Measurements from ENCODE around the gene PRTN3.

DNA sequence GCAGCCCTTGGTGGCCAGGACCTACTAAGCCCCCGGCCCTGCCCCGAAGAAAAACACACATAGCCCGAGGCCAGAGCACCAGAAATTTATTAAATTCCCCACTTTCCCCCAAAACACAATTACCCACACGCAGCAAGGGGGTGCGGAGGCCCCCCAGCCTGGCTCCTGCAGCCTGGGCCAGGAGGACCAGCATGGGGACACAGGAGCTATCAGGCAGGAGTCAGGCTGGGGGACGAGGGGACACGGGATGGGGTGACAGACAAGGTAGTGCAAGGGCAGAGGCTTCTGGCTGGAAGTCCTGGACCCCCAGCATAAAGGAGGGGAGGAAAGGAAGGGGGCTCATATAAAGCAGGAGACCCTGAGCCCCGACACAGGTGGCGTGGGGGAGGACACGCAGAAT, 55.6 kb downstream of the PRTN3 start:
- TF ChIP-seq, protein P1, sequence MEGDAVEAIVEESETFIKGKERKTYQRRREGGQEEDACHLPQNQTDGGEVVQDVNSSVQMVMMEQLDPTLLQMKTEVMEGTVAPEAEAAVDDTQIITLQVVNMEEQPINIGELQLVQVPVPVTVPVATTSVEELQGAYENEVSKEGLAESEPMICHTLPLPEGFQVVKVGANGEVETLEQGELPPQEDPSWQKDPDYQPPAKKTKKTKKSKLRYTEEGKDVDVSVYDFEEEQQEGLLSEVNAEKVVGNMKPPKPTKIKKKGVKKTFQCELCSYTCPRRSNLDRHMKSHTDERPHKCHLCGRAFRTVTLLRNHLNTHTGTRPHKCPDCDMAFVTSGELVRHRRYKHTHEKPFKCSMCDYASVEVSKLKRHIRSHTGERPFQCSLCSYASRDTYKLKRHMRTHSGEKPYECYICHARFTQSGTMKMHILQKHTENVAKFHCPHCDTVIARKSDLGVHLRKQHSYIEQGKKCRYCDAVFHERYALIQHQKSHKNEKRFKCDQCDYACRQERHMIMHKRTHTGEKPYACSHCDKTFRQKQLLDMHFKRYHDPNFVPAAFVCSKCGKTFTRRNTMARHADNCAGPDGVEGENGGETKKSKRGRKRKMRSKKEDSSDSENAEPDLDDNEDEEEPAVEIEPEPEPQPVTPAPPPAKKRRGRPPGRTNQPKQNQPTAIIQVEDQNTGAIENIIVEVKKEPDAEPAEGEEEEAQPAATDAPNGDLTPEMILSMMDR (conservative IDR thresholded peaks at IDR 0.05) = no peak
- TF ChIP-seq EZH2 (IDR thresholded peaks at IDR 0.05; ENCODE audit: low read depth) = no peak
